Stimulated activated CD8-positive, alpha-beta memory T cell treated with anti-CD3 and anti-CD28 coated beads, Interleukin-15, amount 100 ng/mL, for 1 hour (primary cell): Measurements from ENCODE around the gene ATP6V0D1.

ENCODE experiments used
- DNase-seq: peaks from one replicate; pipeline ENCODE4 v3.0.0-alpha.2; 2020; ENCODE audit warnings: low read depth

Gene ATP6V0D1

DNA sequence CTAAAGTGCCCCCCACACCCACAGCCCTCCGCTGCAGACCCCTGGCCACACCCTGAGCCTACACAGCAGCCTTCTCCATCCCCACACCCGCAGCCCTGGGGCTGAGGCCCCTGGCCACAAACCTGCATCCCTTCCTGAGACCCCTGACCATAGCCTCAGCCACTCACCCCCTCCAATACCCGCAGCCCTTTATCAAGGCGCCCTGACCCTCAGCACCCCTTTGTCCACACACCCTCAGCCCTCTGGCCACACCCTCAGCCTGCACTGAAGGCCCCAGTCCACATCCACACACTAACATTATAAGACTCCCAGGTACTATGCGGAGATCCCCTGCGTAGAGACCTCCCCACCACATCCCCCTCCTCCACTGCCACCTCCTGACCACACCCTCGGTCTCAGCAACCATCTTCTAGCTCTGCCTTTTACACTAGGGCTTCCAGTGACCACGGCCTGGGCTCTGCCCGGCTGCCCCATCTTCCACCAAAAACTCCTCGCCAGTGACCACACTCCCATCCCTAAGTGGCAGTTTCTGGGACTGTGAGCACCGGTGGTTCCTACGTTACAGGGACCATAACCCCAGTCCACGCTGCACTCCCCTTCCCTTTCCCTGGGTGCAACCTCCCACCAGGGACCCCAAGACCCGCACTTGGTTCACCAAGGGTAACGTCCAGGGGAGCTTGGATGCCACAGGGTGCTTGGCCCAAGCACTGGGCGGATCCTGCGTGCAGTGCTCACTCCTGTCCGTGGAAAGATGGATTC lies 88.5 kb downstream of the ATP6V0D1 start:
- DNase-seq, result no peak

- DNase-seq, result no peak
Measured at GRCh38 chr16:67391424-67392300, 89.3 kb downstream of the ATP6V0D1 start.

- DNase-seq, result no peak
Measured at GRCh38 chr16:67390816-67391423, 90.0 kb downstream of the ATP6V0D1 start.

DNA sequence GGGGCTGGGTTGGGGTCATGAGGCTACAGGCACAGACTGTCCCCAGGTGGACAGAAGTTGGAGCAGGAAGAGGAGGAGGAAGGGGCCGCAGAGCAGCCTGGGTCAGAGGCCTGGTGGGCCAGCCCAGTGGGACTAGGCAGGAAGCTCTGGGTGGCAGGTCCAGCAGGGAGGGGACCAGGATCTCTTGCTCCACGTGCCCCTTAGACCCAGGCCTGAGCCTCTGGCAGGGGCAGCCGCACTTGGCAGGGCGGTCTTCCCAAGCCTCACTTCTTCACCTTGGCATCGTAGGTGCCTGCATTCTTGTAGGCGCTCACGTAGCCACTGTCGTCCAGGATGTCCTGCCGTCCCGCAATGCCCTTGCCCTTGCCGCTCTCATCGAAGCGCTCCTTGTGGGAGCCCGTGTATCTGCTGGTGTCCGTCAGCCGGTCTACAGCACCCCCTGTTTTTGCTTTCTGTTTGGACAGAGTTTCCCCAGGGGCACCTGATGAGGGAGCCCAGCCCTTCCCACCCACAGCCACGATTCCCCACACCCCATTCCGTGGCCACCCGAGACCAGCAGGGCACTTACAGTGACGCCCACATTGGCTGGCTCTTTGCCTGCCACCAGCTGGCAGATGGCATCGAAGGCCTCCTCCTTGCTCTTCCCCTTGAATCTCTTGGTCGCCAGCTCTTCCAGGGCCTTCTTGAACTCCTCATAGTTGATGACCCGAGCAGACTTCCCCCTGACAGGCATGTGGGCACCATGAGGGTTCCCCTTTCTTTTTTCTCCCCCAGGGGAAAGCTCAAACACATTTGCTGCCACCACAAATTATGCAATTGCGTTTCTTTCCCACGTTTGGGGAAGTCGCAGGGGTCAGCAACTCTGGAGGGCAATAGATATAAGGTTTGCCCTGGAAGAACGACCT lies 90.8 kb downstream of the ATP6V0D1 start:
- DNase-seq, result no peak

GRCh38 chr16:67388591-67388990 lies 92.4 kb downstream of the ATP6V0D1 start:
- DNase-seq, result no peak

GRCh38 chr16:67388191-67388590 lies 92.8 kb downstream of the ATP6V0D1 start:
- no peak for DNase-seq
